GM18502 (cell line): ENCODE data around the gene TTYH3.
"Not testable (repeated sequence)": the region's sequence is repeated elsewhere in the genome, so short reads cannot be mapped to it uniquely, and the experiment has no call there.

Source experiments
- ATAC-seq: cut with Tn5 transposase; IDR thresholded peaks from one replicate; pipeline ENCODE4 v1.9.1; 2021; ENCODE audit warnings: mild to moderate bottlenecking; ENCODE audit not compliant: unreplicated experiment, poor library complexity

TTYH3 gene

DNA sequence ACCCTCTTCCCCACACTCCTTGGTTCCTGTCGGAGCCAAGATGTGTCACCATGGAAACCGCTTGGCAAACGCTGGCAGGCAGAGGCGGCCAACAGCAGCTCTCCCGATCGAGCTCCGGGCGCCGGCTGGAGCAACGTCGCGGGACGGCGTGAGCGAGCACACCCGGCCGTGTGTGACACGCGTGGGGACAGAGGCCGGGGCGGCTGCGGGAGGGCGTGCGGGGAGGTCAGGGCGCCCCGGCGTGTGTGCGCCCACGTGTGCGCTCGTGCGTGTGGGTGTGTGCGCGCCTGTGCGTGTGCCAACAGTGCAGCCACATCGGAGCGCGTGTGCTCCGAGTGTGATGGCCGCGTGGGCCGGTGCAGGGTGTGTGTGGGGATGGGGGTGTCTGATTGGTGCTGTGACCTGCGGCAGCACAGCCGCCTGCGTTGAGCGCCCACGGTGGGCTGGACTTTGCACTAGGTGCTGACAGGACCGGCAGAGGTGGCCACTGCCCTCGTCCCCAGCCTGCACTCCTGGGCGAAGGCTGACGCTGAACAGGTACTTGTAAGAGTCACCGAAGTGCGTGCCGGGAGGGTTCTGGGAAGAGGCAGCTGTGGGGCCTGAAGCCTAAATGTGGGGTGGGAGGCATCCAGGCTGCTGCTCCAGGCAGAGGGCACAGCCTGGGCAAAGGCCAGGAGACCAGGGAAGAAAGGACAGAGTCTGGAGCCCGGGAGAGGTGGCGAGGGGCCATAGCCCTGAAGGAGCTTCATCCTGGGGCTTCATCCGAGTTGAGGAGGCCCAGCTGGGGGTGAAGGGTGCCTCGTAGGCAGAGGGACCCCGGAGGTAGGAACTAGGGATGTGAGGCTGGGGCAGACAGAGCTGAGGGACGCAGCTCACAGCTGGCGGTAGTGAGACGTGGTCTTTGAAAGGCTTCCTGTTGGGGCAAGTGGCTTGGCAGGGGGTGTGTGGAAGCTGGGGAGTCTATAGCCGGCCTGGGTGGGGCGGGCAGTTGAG is 47.6 kb downstream of the TTYH3 start:
- ATAC-seq = not testable (repeated sequence)

DNA sequence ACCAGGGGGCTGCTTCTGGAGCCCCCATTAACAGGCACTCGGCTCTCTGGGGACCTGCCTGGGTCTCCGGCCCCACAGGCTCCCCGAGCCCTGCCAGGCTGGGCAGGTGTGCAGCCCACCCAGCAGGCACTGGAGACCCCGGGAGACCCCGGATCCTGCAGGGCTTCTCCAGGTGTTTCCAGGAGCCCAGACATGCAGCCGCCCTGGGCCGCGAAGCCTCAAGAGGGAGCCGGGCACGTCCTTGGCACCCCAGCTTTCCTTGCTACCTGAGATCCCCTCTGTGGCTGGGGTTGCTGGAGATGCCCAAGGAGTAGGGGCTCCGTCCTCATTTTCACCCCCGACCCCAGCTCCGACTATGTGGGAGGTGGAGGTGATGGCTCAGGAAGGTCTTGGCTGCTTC is 48.5 kb downstream of the TTYH3 start:
- no peak for ATAC-seq

DNA sequence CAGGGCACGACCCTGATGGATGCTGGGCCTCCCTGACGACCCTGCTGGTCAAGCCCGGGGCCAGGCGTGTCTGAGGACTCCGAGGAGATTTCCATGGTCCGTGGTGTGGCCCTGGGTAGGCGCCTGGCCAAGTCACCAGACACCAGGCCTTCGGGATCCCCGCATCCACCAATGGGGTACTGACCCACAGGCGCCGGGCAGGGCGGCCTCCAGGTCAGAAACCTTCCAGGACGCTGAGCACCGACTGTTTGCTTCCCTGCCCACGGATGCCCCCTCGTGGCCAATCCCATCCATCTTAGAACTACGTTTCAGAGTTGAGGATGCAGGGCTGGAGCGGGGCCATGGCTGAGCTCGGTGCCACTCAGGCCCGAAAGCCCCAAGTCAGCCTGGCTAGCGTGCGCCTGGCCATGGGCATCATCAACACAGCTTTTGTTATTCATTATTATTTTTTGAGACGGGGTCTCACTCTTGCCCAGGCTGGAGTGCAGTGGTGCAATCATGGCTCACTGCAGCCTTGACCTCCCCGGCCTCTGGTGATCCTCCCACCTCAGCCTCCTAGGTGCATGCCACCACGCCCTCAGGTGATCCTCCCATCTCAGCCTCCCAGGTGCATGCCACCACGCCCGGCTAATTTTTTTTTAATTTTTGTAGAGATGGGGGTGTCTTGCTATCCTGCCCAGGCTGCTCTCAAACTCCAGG is 49.2 kb downstream of the TTYH3 start:
- ATAC-seq = no peak

DNA sequence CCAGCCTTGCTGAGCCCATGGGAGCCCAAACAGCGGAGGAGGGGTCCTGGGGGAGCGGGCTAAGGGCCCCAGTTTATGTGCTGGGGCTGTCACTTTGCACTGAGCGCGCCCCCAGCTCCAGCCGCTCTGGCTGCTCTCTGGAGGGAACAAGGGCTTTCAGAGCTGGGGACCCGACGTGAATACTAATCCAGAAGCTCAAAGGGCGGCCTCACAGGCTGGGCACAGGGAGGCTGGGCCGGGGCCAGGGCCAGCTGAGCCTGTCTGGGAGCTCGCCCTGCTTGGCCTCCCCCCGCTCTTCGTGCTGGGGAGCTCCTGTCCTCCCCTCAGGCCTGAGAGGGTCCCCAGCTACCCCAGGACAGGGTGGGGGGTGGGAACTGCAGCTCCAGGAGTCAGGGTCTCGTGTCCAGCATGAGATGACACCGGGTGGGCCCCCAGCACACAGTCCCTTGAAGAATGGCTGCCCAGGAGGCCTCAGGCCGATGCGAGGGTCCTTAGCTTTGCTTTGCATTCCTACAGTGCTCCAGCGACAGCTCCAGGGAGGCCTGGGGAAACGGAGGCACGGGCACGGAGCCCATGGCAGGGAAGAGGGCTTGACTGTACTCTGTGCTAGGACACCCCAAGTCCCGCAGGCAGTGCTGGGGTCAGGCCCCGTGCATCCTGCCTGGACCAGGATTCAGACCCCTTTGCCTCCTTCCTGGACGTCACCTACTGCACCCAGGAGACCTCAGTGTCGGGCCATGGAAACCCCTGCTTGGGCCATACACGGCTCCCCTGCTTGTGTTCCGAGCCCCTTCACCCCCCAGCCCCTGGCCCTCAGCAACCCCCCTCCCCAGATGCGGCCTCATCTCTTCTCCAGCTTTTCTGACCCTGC is 50.4 kb downstream of the TTYH3 start:
- ATAC-seq = no peak

DNA sequence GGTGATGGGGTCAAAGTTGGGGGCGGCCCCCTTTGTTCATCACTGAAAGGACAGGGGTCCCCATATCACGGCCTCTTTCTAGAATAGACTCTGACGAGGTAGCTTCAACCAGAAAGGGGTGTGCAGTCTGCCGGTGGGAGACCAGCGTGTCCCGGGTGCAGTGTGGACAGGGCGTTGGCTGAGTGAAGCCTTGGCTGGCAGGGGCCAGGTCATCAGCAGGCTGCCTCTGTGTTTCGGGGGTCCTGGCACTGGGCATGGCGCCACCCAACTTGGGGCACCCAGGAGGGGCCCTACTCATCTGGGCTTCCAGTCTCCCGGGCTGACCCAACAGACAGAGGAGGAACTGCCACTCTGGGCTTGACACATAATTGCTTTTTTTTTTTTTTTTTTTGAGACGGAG is 52.7 kb downstream of the TTYH3 start:
- ATAC-seq = no peak

DNA sequence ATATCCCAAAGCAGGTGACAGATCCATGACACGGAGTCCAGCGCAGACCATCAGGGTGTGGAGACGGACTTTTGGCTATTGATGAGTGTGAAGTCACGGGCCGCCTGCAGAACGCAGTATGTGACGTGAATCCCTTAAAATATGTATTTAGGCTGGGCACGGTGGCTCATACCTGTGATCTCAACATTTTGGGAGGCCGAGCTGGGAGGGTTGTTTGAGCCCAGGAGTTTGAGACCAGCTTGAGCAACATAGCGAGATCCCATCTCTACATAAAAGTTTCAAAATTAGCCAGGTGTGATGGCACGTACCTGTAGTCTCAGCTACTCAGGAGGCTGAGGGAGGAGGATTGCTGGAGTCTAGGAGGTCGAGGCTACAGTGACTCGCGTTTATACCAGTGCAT is 54.3 kb downstream of the TTYH3 start:
- no peak for ATAC-seq

DNA sequence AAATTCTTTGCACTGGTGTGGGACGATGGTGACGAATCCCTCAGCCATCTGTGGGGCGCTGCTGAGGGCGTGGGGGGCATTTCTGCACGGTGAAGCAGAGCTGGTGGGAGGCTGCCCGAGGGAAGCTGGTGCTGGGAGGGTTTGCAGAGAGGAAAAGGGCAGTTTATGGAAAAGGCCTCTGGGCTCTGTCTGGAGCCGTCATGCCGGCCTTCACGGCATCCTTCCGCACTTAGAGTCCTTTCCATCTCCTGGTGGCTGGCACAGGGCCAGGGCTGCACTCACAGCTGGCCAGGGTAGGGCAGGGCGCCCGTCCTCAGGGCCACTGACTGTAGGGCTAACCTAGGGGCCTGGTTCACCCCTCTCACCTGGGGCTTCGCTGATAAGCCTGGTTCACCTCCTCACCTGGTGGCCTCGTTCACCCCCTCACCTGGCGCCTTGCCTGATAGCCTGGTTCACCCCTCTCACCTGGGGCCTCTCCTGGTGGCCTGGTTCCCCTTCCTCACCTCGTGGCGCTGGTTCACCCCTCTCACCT is 55.6 kb downstream of the TTYH3 start:
- ATAC-seq = no peak

DNA sequence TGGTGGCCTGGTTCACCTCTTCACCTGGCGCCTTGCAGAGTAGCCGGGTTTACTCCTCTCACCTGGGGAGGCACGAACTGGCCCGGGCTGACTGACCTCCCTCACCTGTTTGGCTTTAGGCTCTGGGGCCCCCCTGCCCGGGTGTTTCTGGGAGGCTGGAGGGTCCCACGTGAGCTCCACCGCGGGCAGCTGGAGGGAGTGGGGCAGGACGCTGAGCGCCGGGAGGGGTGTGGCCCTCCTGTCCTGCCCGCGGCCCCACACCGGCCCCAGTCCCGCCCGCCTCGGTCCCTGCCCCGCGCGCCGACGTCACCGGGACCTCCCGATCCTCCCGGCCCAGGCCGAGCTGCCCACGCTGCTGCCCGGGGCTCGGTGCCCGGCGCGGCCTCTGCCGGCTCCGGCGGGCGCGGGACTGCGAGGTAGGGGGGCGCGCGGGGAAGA is 56.1 kb downstream of the TTYH3 start, which contains the start of gene AMZ1:
Gene AMZ1 (plus strand): TSS at position 322 of the 438 bp plus-strand sequence. CDS start 12,250 bp downstream, outside the sequence.
- no peak for ATAC-seq

DNA sequence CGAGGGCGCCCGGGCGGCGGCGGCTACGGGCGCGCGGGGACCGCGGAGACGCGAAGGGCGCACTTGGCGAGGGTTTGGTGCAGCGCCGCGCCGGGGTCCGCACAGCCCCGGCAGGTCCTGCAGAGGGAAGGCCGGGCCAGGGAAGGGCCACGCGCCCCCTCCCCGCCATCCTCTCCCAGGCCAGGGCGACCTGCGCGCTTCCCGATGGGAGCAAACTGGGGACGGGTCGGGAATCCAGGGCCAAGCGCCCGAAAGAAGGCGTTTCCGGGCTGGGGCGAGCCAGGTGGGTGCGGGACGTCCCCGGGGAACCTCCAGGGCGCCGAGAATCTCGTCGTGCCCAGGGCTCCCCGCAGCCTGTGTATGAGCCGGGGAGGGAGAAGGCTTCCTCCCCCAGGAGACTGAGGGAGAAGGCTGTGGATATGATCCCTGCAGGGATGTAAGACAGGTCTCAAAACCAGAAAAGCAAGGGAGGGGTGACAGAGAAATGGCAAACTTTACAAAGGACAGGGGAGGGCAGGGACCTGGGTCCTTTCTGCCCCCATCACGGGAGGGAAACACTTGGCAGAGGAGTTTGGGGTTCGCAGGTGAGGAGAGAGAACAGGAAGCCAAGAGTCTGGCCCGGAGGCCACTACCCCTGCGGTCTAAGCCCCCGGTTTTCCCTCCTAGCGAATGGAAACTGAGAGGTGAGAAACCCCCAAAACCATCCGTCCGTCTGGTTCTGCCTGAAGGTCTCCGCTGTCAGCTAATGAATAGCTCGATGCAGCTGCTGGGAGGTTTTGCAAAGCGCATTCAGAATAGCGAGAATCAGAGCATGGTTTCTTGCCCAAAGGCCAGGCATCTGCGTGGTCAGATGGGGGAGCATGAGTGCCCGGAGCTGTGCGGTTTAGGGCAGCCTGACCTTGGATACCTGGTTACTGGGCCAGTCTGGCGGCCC is 56.9 kb downstream of the TTYH3 start:
- peak; percentile 78 for ATAC-seq

DNA sequence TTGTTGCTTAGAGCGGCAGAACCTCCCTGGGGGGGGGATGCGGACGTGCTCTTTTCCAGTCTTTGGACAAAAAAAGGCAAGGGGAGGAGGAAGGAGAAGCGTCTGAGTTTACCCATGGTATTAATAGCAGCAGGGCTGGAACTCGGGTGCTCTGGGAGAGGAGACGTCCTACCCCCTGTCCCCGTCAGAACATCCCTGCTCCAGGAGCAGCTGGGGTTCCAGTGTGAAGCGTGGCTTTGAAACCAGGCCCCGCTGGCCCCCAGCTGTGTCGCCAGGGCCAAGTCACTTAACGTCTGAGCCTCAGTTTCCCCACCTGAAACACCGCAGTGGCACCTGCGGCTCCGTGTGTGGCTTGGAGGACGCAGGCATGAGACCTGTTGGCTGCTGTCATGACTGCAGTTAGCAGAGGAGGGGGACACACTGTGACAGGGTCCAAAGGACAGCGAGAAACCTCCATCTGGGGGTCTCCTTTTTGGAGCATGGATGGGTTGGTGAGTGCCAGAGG is 57.6 kb downstream of the TTYH3 start:
- no peak for ATAC-seq

DNA sequence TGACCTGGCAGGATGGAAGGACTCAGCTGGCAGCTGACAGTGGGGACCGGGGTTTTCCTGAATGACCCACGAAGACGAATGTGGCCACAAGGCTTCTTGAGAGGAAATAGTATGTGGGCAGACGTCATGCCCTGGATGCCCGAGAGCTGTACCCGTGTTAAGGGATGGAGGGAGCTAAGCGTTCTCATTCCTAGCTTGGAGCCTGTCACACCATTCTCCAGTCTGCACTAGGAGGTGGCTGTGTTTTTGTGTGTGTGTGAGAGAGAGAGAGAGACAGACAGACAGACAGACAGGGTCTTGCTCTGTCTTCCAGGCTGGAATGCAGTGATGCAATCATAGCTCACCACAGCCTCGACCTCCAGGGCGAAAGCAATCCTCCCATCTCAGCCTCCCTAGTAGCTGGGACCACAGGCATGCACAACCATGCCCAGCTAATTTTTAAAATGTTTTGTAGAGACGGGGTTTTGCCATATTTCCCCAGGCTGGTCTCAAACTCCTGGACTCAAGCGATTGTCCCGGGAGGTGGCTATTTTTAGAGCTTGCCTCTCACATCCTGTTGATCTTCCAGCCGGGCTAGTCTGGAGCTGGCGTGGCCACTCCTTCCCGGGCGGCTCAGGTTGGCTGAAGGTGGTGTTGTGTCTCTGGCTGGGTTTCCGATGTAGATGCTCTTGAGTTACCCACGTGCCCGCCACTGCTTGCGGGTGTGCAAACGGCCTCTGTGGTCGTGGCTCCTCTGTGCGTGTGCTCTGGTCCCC is 58.3 kb downstream of the TTYH3 start:
- ATAC-seq = no peak

DNA sequence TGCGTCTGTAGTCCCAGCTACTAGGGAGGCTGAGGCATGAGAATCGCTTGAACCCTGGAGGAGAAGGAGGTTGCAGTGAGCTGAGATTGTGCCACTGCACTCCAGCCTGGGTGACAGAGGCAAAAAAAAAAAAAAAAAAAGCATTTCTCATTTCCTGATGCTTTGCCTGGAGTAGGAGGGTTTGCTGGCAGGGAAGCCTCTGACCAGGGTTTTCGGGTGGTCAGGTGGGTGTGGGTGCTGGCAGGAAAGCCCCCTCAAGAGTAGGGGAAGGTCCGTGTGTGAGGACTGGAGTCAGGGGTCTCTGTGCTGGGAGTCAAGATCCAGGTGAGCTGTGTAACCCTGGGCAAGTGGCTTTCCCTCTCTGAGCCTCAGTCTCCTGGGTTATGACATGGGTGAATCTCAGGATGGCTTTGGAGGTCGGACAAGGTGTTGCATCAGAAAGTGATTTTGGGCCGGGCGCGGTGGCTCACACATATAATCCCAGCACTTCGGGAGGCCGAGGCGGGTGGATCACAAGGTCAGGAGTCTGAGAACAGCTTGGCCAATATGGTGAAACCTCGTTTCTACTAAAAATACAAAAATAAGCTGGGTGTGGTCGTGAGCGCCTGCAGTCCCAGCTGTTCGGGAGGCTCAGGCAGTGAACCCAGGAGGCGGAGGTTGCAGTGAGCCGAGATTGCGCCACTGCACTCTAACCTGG is 59.4 kb downstream of the TTYH3 start:
- ATAC-seq = no peak

DNA sequence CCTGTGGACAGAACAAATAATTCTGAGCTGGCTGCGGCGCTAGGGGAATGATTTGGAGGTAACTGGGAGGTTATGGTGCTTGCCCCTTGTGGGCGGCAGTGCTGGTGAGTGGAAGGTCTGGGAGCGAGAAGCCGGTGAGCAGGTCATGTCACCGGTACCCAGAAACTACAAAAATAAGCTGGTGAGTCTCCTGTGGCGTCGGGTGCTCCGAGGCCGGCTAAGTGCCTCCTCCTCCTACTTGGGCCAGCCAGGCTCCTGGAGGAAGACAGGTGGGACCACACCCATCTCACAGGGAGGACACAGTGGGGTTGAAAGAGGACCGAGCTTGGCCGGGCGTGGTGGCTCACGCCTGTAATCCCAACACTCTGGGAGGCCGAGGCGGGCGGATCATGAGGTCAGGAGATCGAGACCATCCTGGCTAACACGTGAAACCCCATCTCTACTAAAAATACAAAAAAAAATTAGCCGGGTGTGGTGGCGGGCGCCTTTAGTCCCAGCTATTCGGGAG is 60.2 kb downstream of the TTYH3 start:
- ATAC-seq = not testable (repeated sequence)

DNA sequence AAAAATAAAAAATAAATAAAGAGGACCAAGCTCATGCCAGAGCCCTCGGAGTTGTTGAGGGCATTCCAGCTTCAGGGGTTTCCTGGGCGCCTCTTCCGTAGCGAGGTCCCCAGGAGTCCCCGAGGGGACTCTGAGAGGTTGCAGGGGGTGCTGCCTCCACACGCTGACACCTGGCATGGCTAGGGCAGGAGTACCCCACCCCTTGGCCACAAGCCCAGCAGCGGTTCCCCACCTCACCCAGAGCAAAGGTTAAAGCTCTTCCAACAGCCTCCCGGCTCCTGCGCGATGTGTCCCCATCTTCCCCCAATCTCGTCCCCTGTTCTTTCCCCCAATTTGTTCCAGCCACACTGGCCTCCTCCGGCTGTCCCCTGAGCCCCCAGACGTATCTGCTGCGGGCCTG is 60.8 kb downstream of the TTYH3 start:
- no peak for ATAC-seq

DNA sequence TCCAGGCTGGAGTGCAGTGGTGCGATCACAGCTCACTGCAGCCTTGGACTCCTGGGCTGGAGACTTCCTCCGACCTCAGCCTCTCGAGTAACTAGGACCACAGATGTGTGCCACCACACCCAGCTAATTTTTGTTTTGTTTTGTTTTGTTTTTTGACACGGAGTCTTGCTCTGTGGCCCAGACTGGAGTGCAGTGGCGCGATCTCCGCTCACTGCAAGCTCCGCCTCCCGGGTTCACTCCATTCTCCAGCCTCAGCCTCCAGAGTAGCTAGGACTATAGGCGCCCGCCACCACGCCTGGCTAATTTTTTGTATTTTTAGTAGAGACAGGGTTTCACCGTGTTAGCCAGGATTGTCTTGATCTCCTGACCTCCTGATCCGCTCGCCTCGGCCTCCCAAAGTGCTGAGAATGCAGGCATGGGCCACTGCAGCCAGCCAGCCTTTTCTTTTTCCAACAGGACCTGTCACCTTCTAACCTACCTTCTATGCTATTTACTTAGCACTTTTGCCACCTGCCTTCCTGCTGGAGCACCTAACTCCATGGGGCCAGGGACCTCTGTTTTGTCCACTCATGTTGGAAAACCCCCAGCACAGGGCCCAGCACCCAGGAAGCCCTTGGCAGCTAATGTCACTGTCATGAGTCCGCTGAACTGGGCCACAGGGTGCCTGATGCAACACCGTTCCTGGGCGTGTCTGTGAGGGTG is 61.8 kb downstream of the TTYH3 start:
- ATAC-seq = not testable (repeated sequence)

DNA sequence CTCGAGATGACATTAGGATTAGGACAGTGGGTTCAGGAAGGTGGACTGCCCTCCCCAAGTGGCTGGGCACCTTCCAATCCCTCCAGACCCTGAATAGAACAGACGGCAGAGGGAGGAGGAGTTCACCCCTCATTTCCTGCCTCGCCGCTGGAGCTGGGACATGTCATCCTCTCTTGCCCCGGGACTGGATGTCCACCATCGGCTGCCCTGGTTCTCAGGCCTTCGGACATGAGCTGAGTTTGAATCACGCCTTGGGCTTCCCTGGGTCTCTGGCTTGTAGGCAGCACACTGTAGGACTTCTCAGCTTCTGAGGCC is 62.3 kb downstream of the TTYH3 start:
- not testable (repeated sequence) for ATAC-seq
